D721Med (cell line): Measurements from ENCODE around the gene RTN3.

ENCODE experiments used
- DNase-seq: peaks from one replicate; pipeline ENCODE4 v3.0.0; 2011; ENCODE audit warnings: low spot score; ENCODE audit not compliant: insufficient read length
- FAIRE-seq: peaks from 2 replicates; lab custom pipeline; 2011; peaks lifted over from hg19 to GRCh38; lab: Jason Lieb, UNC
- TF ChIP-seq, protein P1 (sequence below): IDR thresholded peaks from 2 replicates; pipeline ENCODE4 v1.5.1; 2012; ENCODE audit warnings: mild to moderate bottlenecking, control low read depth; ENCODE audit not compliant: insufficient read depth; ENCODE audit errors: missing control alignments

Gene RTN3

DNA sequence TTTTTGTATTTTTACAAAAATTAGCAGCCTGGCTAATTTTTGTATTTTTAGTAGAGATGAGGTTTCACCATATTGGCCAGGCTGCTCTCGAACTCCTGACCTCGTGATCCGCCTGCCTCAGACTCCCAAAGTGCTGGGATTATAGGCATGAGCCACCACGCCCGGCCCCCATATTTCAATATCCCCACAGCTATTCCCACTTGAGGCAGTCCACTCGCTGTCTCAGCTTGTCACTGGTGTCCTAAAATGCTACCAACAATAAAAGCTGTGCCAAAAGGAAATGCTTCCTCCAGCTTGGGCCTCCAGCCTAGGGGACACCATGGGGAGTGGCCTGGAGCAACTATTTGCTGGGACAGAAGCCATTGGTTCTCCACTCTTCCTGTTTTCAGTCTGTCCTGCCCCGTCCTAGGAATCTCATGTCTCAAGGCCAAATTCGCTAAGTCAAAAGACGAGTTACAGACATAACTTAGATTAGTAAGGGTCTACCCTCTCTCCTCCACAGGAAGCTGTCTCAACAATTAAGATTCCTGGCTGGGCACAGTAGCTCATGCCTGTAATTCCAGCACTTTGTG, 124.6 kb downstream of the RTN3 start:
- FAIRE-seq (no peak), DNase-seq (no peak)
- TF ChIP-seq, protein P1, sequence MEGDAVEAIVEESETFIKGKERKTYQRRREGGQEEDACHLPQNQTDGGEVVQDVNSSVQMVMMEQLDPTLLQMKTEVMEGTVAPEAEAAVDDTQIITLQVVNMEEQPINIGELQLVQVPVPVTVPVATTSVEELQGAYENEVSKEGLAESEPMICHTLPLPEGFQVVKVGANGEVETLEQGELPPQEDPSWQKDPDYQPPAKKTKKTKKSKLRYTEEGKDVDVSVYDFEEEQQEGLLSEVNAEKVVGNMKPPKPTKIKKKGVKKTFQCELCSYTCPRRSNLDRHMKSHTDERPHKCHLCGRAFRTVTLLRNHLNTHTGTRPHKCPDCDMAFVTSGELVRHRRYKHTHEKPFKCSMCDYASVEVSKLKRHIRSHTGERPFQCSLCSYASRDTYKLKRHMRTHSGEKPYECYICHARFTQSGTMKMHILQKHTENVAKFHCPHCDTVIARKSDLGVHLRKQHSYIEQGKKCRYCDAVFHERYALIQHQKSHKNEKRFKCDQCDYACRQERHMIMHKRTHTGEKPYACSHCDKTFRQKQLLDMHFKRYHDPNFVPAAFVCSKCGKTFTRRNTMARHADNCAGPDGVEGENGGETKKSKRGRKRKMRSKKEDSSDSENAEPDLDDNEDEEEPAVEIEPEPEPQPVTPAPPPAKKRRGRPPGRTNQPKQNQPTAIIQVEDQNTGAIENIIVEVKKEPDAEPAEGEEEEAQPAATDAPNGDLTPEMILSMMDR: no peak
